ENCODE measurements around the gene MRPL44.
A peak's percentile ranks its signal among the peaks of the same experiment; 100 is the strongest.

The MRPL44 gene

DNA sequence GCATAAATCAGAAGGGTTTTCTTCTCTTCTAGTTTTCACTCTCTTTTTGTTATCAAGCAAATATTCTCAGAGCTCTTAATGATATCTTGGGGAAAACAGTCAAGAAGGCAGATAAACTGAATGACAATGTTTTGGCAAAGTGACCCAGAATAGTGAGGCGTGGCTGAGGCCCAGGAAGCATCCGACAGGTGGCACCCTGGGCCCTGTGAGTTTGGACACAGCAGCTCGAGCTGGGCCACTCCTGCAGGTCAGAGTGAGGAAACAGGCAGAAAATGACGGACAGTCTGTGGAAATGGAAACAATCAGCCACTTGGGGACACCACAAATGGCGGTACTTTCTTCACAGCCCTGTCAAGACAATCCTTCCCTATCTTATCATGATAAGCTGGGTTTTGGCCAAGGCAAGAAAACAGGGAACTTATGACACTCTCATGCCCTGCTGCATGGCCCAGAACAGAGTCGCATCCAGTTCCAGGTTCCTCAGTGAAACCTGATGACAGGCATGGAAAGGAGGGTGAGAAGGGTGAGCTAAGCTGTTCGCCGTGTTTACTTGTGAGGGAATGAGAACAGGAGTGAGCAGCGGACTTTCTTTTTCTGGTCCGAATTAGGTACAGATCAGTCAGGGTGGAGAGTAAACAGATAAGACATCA lies 32.1 kb downstream of the MRPL44 start:
- no peak for TF ChIP-seq POLR2AphosphoS5 (IDR thresholded peaks at IDR 0.05; ENCODE audit: low read depth, low read length)
- TF ChIP-seq FOXP2 (optimal IDR thresholded peaks at IDR 0.05; ENCODE audit: borderline replicate concordance, extremely low read depth, extremely low read length, insufficient read depth), result no peak
- TF ChIP-seq, protein P1, sequence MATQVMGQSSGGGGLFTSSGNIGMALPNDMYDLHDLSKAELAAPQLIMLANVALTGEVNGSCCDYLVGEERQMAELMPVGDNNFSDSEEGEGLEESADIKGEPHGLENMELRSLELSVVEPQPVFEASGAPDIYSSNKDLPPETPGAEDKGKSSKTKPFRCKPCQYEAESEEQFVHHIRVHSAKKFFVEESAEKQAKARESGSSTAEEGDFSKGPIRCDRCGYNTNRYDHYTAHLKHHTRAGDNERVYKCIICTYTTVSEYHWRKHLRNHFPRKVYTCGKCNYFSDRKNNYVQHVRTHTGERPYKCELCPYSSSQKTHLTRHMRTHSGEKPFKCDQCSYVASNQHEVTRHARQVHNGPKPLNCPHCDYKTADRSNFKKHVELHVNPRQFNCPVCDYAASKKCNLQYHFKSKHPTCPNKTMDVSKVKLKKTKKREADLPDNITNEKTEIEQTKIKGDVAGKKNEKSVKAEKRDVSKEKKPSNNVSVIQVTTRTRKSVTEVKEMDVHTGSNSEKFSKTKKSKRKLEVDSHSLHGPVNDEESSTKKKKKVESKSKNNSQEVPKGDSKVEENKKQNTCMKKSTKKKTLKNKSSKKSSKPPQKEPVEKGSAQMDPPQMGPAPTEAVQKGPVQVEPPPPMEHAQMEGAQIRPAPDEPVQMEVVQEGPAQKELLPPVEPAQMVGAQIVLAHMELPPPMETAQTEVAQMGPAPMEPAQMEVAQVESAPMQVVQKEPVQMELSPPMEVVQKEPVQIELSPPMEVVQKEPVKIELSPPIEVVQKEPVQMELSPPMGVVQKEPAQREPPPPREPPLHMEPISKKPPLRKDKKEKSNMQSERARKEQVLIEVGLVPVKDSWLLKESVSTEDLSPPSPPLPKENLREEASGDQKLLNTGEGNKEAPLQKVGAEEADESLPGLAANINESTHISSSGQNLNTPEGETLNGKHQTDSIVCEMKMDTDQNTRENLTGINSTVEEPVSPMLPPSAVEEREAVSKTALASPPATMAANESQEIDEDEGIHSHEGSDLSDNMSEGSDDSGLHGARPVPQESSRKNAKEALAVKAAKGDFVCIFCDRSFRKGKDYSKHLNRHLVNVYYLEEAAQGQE (IDR thresholded peaks at IDR 0.05; ENCODE audit: insufficient read depth in 1 of 2, low read depth in 2 of 2, low read length in 2 of 2), result no peak
- no peak for TF ChIP-seq SIN3A (IDR thresholded peaks at IDR 0.05; ENCODE audit: borderline replicate concordance, insufficient read depth, low read length)

DNA sequence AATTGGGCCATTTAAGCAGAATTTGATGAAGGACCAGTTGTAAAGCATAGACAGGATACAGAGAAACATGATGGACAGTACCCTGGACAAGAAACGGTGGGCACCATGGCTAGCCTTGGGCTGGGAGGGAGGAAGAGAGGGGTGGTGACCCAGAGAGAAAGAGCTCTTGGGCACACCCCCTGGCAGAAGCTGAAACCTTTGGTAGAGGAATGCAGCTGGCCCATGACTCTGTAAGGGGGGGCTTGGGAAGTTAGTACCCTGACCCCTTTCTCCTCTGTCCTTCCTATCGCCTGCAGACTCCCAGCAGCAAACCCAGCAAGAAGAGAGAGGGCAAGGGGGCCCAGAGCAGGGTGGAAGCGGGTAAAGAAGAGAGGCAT lies 32.6 kb downstream of the MRPL44 start:
- no peak for TF ChIP-seq FOXP2 (optimal IDR thresholded peaks at IDR 0.05; ENCODE audit: borderline replicate concordance, extremely low read depth, extremely low read length, insufficient read depth)
- no peak for TF ChIP-seq SIN3A (IDR thresholded peaks at IDR 0.05; ENCODE audit: borderline replicate concordance, insufficient read depth, low read length)
- TF ChIP-seq, protein P1 (IDR thresholded peaks at IDR 0.05; ENCODE audit: insufficient read depth in 1 of 2, low read depth in 2 of 2, low read length in 2 of 2), result no peak
- no peak for TF ChIP-seq TAF1 (IDR thresholded peaks at IDR 0.05; ENCODE audit: borderline replicate concordance, insufficient read depth, low read length)
- no peak for TF ChIP-seq POLR2AphosphoS5 (IDR thresholded peaks at IDR 0.05; ENCODE audit: low read depth, low read length)

DNA sequence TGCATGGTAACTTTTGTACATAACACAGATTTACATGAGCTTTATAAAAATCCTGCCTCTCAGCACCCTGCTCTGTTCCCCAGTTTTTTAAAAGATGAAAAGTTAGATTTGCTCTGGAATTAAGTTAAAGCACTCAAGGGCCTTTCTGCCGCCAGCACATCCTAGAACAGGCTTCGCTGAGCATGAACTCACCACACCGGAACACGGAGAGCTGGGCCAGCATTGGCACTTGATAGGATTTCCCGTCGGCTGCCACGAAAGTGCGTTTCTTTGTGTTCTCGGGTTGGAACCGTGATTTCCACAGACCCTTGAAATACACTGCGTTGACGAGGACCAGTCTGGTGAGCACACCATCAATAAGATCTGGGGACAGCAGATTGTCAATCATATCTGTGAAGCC lies 34.3 kb downstream of the MRPL44 start:
- TF ChIP-seq, protein P1 (IDR thresholded peaks at IDR 0.05; ENCODE audit: insufficient read depth in 1 of 2, low read depth in 2 of 2, low read length in 2 of 2), result no peak
- TF ChIP-seq FOXP2 (optimal IDR thresholded peaks at IDR 0.05; ENCODE audit: borderline replicate concordance, extremely low read depth, extremely low read length, insufficient read depth) (no peak), SIN3A (IDR thresholded peaks at IDR 0.05; ENCODE audit: borderline replicate concordance, insufficient read depth, low read length) (no peak), TAF1 (IDR thresholded peaks at IDR 0.05; ENCODE audit: borderline replicate concordance, insufficient read depth, low read length) (no peak), POLR2AphosphoS5 (IDR thresholded peaks at IDR 0.05; ENCODE audit: low read depth, low read length) (no peak)

DNA sequence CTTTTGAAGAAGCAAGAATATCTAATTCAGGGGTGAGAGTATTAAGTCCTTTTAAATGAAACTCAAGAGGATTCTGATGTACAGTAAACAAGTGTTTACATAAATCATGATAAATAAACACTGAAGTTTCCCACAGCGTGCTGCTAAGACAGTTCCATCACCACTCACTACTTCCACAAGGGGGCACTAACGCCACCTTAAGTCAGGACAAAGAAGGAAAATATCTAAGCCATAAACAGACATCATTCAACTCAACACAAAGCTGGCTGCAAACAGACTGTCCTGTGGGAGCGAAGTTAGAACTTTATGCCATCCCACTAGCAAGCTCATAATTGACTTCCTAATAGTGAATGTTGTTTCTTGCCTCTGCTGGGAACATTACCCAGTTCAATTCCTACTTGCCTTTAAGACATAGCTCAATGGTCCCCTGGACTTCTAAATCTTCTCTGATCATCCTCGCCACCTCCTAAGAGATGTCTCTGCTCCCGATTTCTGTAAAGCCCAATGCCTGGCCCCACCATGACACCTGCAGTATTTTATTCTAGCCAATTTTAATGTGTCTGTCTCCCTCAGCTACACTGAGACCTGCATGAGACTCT lies 36.5 kb downstream of the MRPL44 start:
- TF ChIP-seq, protein P1 (IDR thresholded peaks at IDR 0.05; ENCODE audit: insufficient read depth in 1 of 2, low read depth in 2 of 2, low read length in 2 of 2), result no peak
- TF ChIP-seq SIN3A (IDR thresholded peaks at IDR 0.05; ENCODE audit: borderline replicate concordance, insufficient read depth, low read length), result no peak
- TF ChIP-seq POLR2AphosphoS5 (IDR thresholded peaks at IDR 0.05; ENCODE audit: low read depth, low read length), result no peak
- no peak for TF ChIP-seq TAF1 (IDR thresholded peaks at IDR 0.05; ENCODE audit: borderline replicate concordance, insufficient read depth, low read length)
- TF ChIP-seq FOXP2 (optimal IDR thresholded peaks at IDR 0.05; ENCODE audit: borderline replicate concordance, extremely low read depth, extremely low read length, insufficient read depth), result peak; percentile 77
